ENCODE measurements around the gene UBE2D3.

- TF ChIP-seq POLR2A (IDR thresholded peaks at IDR 0.05; ENCODE audit: low read depth, low read length) (no peak), TAF1 (IDR thresholded peaks at IDR 0.05; ENCODE audit: borderline replicate concordance, low read depth, low read length) (no peak), POLR2AphosphoS5 (IDR thresholded peaks at IDR 0.05; ENCODE audit: low read depth, low read length) (no peak)
Observed at GRCh38 chr4:102759831-102760644, 67.3 kb downstream of the UBE2D3 start.
